H1 (cell line): Measurements from ENCODE around the gene ZBTB45. TPM values are rescaled to one million over a fixed set of nuclear protein-coding genes. Genes with fewer than 3 reads are reported as not detected.

ENCODE experiments used
- CTCF ChIA-PET: fragments of 300-600 bp; sonication (Branson Sonifier 250); formaldehyde crosslinking; loops from one replicate; lab custom pipeline; 2021; ENCODE audit not compliant: partially characterized antibody; lab: Charles Lee
- POLR2A ChIA-PET: fragments of 300-600 bp; sonication (Branson Sonifier 250); formaldehyde crosslinking; loops from one replicate; lab custom pipeline; 2021; ENCODE audit warnings: inconsistent platforms; ENCODE audit not compliant: partially characterized antibody; lab: Charles Lee
- DNase-seq, 2 experiments: peaks; one replicate each; pipeline versions ENCODE4 v3.0.0 to v3.0.0-alpha.2; 2010 to 2022; ENCODE audit warnings: low spot score in 2 of 2, low read depth in 1 of 2, mixed read lengths in 1 of 2
- FAIRE-seq: peaks from 2 replicates; lab custom pipeline; 2011; peaks lifted over from hg19 to GRCh38; lab: Jason Lieb, UNC
- H2AFZ ChIP-seq: 2 replicates; pipeline ENCODE4 v1.8.1; 2012; ENCODE audit warnings: low read length, inconsistent platforms
- H2AK5ac ChIP-seq: 2 replicates; pipeline ENCODE4 v1.6.1; 2013; ENCODE audit warnings: low read depth, low read length
- H2BK120ac ChIP-seq: replicated peaks from 2 replicates; pipeline ENCODE3; 2013; ENCODE audit warnings: low read depth, low read length, inconsistent platforms
- H2BK12ac ChIP-seq: 2 replicates; pipeline ENCODE4 v1.6.1; 2013; ENCODE audit warnings: low read depth, low read length
- H2BK15ac ChIP-seq: 2 replicates; pipeline ENCODE4 v1.6.1; 2013; ENCODE audit warnings: low read length
- H2BK20ac ChIP-seq: 2 replicates; pipeline ENCODE4 v1.6.1; 2013; ENCODE audit warnings: low read length
- H2BK5ac ChIP-seq: 2 replicates; pipeline ENCODE4 v1.6.1; 2013; ENCODE audit warnings: low read depth, low read length
- H3K14ac ChIP-seq: 2 replicates; pipeline ENCODE4 v1.6.1; 2013; ENCODE audit warnings: inconsistent platforms; ENCODE audit not compliant: insufficient read length
- H3K18ac ChIP-seq: 2 replicates; pipeline ENCODE4 v1.6.1; 2013; ENCODE audit warnings: low read length; ENCODE audit errors: extremely low read depth
- H3K23ac ChIP-seq: 2 replicates; pipeline ENCODE4 v1.6.1; 2013; ENCODE audit warnings: inconsistent platforms; ENCODE audit not compliant: insufficient read length
- H3K23me2 ChIP-seq: 2 replicates; pipeline ENCODE4 v1.6.1; 2013; ENCODE audit warnings: low read depth, low read length
- H3K27ac ChIP-seq: 2 replicates; pipeline ENCODE4 v1.6.1; 2011; ENCODE audit warnings: low read depth, low read length, inconsistent platforms
- H3K27me3 ChIP-seq, 4 experiments: replicated peaks in 1 of 4; 1 replicate in 1 of 4; 2 replicates in 3 of 4; pipeline versions ENCODE4 v1.6.1 to v1.8.1; 2011 to 2013; ENCODE audit warnings: low read length in 3 of 4, mild to moderate bottlenecking in 3 of 4, inconsistent platforms in 2 of 4, mixed read lengths in 2 of 4, moderate library complexity in 1 of 4; ENCODE audit not compliant: control insufficient read depth in 3 of 4, insufficient read depth in 3 of 4; ENCODE audit errors: extremely low read depth in 1 of 4
- H3K36me3 ChIP-seq, 4 experiments: 2 replicates each; pipeline versions ENCODE4 v1.6.1 to v1.8.1; 2011 to 2013; ENCODE audit warnings: mild to moderate bottlenecking in 4 of 4, low read length in 3 of 4, moderate library complexity in 2 of 4, control low read depth in 1 of 4, inconsistent platforms in 1 of 4; ENCODE audit not compliant: insufficient read depth in 4 of 4, control insufficient read depth in 2 of 4
- H3K4ac ChIP-seq: replicated peaks from 2 replicates; pipeline ENCODE3; 2013; ENCODE audit warnings: low read length, low read depth, mixed read lengths, inconsistent platforms; ENCODE audit not compliant: insufficient read length
- H3K4me1 ChIP-seq, 4 experiments: replicated peaks in 1 of 4; 1 replicate in 1 of 4; 2 replicates in 3 of 4; pipeline versions ENCODE4 v1.6.1 to v1.8.1; 2011 to 2013; ENCODE audit warnings: low read length in 3 of 4, inconsistent platforms in 2 of 4, mixed read lengths in 1 of 4; ENCODE audit not compliant: insufficient read depth in 4 of 4, control insufficient read depth in 3 of 4
- H3K4me2 ChIP-seq, 2 experiments: 2 replicates each; pipeline versions ENCODE4 v1.6.1 to v1.8.1; 2011 to 2013; ENCODE audit warnings: low read depth in 2 of 2, low read length in 2 of 2, control low read depth in 1 of 2, inconsistent platforms in 1 of 2, mild to moderate bottlenecking in 1 of 2; ENCODE audit not compliant: insufficient read depth in 1 of 2
- H3K4me3 ChIP-seq, 4 experiments: fragments of 200-600, 300-600 bp in 1 of 4; sonication (generic), shearing (Covaris generic), sonication (Bioruptor Twin) in 1 of 4; 2 replicates each; pipeline versions ENCODE4 v1.5.1 to v1.8.1; 2011 to 2016; ENCODE audit warnings: low read length in 4 of 4, low read depth in 3 of 4, control low read depth in 2 of 4, inconsistent platforms in 2 of 4, mild to moderate bottlenecking in 2 of 4, mixed read lengths in 1 of 4, moderate library complexity in 1 of 4; ENCODE audit not compliant: insufficient read depth in 2 of 4; ENCODE audit errors: extremely low read depth in 1 of 4
- H3K56ac ChIP-seq: replicated peaks from 2 replicates; pipeline ENCODE3; 2013; ENCODE audit warnings: low read depth, mild to moderate bottlenecking, mixed read lengths, low read length, inconsistent platforms; ENCODE audit not compliant: insufficient read length
- H3K79me1 ChIP-seq: 2 replicates; pipeline ENCODE4 v1.6.1; 2013; ENCODE audit warnings: low read depth, low read length, control low read depth
- H3K79me2 ChIP-seq, 2 experiments: 2 replicates each; pipeline versions ENCODE4 v1.6.1 to v1.8.1; 2012 to 2013; ENCODE audit warnings: low read length in 2 of 2, mild to moderate bottlenecking in 2 of 2, inconsistent platforms in 1 of 2; ENCODE audit not compliant: insufficient read depth in 2 of 2, control insufficient read depth in 1 of 2
- H3K9ac ChIP-seq, 4 experiments: replicated peaks in 1 of 4; 1 replicate in 1 of 4; 2 replicates in 3 of 4; pipeline versions ENCODE4 v1.6.1 to v1.8.1; 2011 to 2013; ENCODE audit warnings: low read depth in 3 of 4, low read length in 3 of 4, control low read depth in 2 of 4, mild to moderate bottlenecking in 2 of 4, moderate library complexity in 2 of 4, inconsistent platforms in 1 of 4; ENCODE audit errors: extremely low read depth in 1 of 4
- H3K9me3 ChIP-seq, 2 experiments: 2 replicates each; pipeline versions ENCODE4 v1.6.1 to v1.8.1; 2012 to 2013; ENCODE audit warnings: mild to moderate bottlenecking in 2 of 2, moderate library complexity in 2 of 2, control low read depth in 1 of 2, inconsistent platforms in 1 of 2, low read depth in 1 of 2, low read length in 1 of 2, mixed read lengths in 1 of 2; ENCODE audit not compliant: insufficient read depth in 2 of 2
- H4K20me1 ChIP-seq, 2 experiments: replicated peaks in 1 of 2; 2 replicates each; pipeline versions ENCODE3 to v1.8.1; 2011 to 2013; ENCODE audit warnings: inconsistent platforms in 2 of 2, low read length in 2 of 2, mild to moderate bottlenecking in 1 of 2; ENCODE audit not compliant: insufficient read depth in 2 of 2, control insufficient read depth in 1 of 2
- H4K5ac ChIP-seq: 2 replicates; pipeline ENCODE4 v1.6.1; 2013; ENCODE audit warnings: low read length, low read depth, mixed read lengths, inconsistent platforms; ENCODE audit not compliant: insufficient read length
- H4K8ac ChIP-seq: 2 replicates; pipeline ENCODE4 v1.8.0; 2013; ENCODE audit warnings: mild to moderate bottlenecking, moderate library complexity, low read length, inconsistent platforms; ENCODE audit not compliant: insufficient read depth; ENCODE audit errors: extremely low read depth
- H4K91ac ChIP-seq: replicated peaks from 2 replicates; pipeline ENCODE3; 2013; ENCODE audit warnings: low read length, mixed read lengths, inconsistent platforms; ENCODE audit not compliant: insufficient read length
- ASH2L ChIP-seq: fragments of 200-600, 300-600 bp; sonication (generic); IDR thresholded peaks from one replicate; pipeline ENCODE4 v1.7.1; 2017; ENCODE audit warnings: low read length
- BRCA1 ChIP-seq: IDR thresholded peaks from 2 replicates; pipeline ENCODE4 v1.6.1; 2012; ENCODE audit warnings: low read depth, low read length, improper control_type of control experiment
- CREB1 ChIP-seq: IDR thresholded peaks from 2 replicates; pipeline ENCODE4 v1.6.1; 2012; ENCODE audit warnings: inconsistent platforms
- GABPA ChIP-seq: IDR thresholded peaks from 2 replicates; pipeline ENCODE4 v1.6.1; 2011; ENCODE audit warnings: mild to moderate bottlenecking, low read length, moderate library complexity, borderline replicate concordance; ENCODE audit not compliant: insufficient read depth
- GTF2F1 ChIP-seq: IDR thresholded peaks from 2 replicates; pipeline ENCODE4 v1.6.1; 2012; ENCODE audit warnings: low read depth, low read length, improper control_type of control experiment, borderline replicate concordance
- KDM5A ChIP-seq: fragments of 200-600 bp; IDR thresholded peaks from 2 replicates; pipeline ENCODE4 v1.7.1; 2012; ENCODE audit warnings: mild to moderate bottlenecking, low read length, inconsistent platforms, mixed read lengths
- MAX ChIP-seq: IDR thresholded peaks from 2 replicates; pipeline ENCODE4 v1.6.1; 2012; ENCODE audit warnings: inconsistent platforms
- PHF8 ChIP-seq: fragments of 200-600 bp; sonication (generic); conservative IDR thresholded peaks from 2 replicates; pipeline ENCODE4 v1.7.1; 2012; ENCODE audit warnings: low read depth, mild to moderate bottlenecking, inconsistent platforms, low read length, moderate library complexity
- POLR2AphosphoS5 ChIP-seq: IDR thresholded peaks from 2 replicates; pipeline ENCODE4 v1.6.1; 2011; ENCODE audit warnings: low read depth, low read length
- SAP30 ChIP-seq: fragments of 300-600 bp; sonication (generic); IDR thresholded peaks from 2 replicates; pipeline ENCODE4 v1.7.1; 2012; ENCODE audit warnings: low read length, moderate library complexity, mild to moderate bottlenecking, inconsistent platforms; ENCODE audit not compliant: insufficient read depth, insufficient replicate concordance
- SP4 ChIP-seq: IDR thresholded peaks from 2 replicates; pipeline ENCODE4 v1.6.1; 2012; ENCODE audit warnings: low read length, inconsistent platforms
- WGBS, 2 experiments: shearing (Covaris generic) in 1 of 2; methylation state at CpG; one replicate each; pipeline versions ENCODE4 v1.1.6 to v1.1.7; 2013 to 2015; ENCODE audit warnings: low lambda C conversion rate in 2 of 2, mixed read lengths in 2 of 2, inconsistent platforms in 1 of 2, low coverage in 1 of 2, missing lambda C conversion rate in 1 of 2; ENCODE audit not compliant: insufficient replicate concordance in 2 of 2, insufficient coverage in 1 of 2, insufficient read length in 1 of 2; ENCODE audit errors: extremely low coverage in 1 of 2, missing lambda C conversion rate in 1 of 2; 5-methylcytosine and 5-hydroxymethylcytosine counted together
- polyA plus RNA-seq, 7 experiments: library from polyadenylated mRNA; depleted of rRNA in 3 of 7; stranded (reverse) in 5 of 7; unstranded in 2 of 7; fragments of >200 nt in 5 of 7; fragments of 200-250 nt in 2 of 7; gene quantifications; 1 replicate in 5 of 7; 2 replicates in 1 of 7; 4 replicates in 1 of 7; pipeline versions ENCODE4 v1.2.1 to v1.2.3, GENCODE V29; 2011 to 2013; ENCODE audit warnings: missing spikeins in 2 of 7, mixed read lengths in 2 of 7
- total RNA-seq: library from RNA; stranded (reverse); fragmentation: NEBNext Ultra II Directional; extraction: Animal tissue kit (Norgen Biotek cat#: 25700); gene quantifications from 2 replicates; pipeline ENCODE4 v1.2.1, GENCODE V29; 2021

The ZBTB45 gene
- total and polyA plus RNA-seq, 2 of the 8 experiments (the other 6 are each of a cell fraction or from before 2014, with no cell fraction given): 16.9 to 17.2 TPM

- CTCF ChIA-PET: interaction anchor here (1.0 to 7.3 kb wide), 4 partner anchors 16 to 40 kb away, joined by 3 to 35 read pairs (median 6); partner anchors contain the start of gene ZBTB45
- H3K36me3 ChIP-seq: peaks cover 6 to 15% (median 10%) of the 10 kb centered on the region in 4 experiments
- peaks cover 0 to 7% of the 10 kb centered on the region in 2 experiments for H4K20me1 ChIP-seq
- 1% methylated on average over 32 of the region's 33 CpGs; no CpG with 5 or more reads in 1 of the 2 experiments for WGBS, 2 experiments
- peak overlapping the region; percentile 98 for H3K18ac ChIP-seq
- H3K14ac ChIP-seq: no peak overlapping the region
- FAIRE-seq: no peak
- peaks cover 0 to 16% (median 6%) of the 10 kb centered on the region in 4 experiments; a peak in 4 of 7 replicates for H3K27me3 ChIP-seq
- peak overlapping the region; percentile 88 to 99 (median 98) for H3K9ac ChIP-seq
- H3K4me1 ChIP-seq: peaks cover 0 to 41% (median 17%) of the 10 kb centered on the region in 4 experiments; a peak in 6 of 7 replicates
- H4K5ac ChIP-seq: peak overlapping the region; percentile 92
- H2BK120ac ChIP-seq: peak overlapping the region; percentile 76
- H2BK12ac ChIP-seq: peak overlapping the region; percentile 95
- H4K91ac ChIP-seq: peak overlapping the region; percentile 94
- peak overlapping the region; percentile 78 to 96 for H3K4me2 ChIP-seq
- POLR2A ChIA-PET: interaction anchor here (1.0 to 17.2 kb wide), 11 partner anchors 10 to 167 kb away, joined by 3 to 434 read pairs (median 10); partner anchors contain the start of genes CHMP2A, MZF1, RNF225 and SLC27A5
- 0 out of 2 replicates have a peak overlapping the region, but pooled peaks have one; percentile 48 for H2BK20ac ChIP-seq
- H2AK5ac ChIP-seq: peak overlapping the region; percentile 84
- peaks cover 29% of the 10 kb centered on the region for H3K23me2 ChIP-seq
- H3K9me3 ChIP-seq: no peaks in the 10 kb centered on the region
- peaks cover 7 to 19% of the 10 kb centered on the region in 2 experiments for H3K79me2 ChIP-seq
- DNase-seq: peak in 1 of 2 experiments; percentile 90
- peak overlapping the region; percentile 98 for H4K8ac ChIP-seq
- H3K4ac ChIP-seq: peak overlapping the region; percentile 95
- H3K23ac ChIP-seq: no peak overlapping the region
- H2AFZ ChIP-seq: no peak overlapping the region
- H3K79me1 ChIP-seq: no peaks in the 10 kb centered on the region; the same call in 1 of the 2 replicates
- peak overlapping the region; percentile 76 to 97 (median 86) for H3K4me3 ChIP-seq
- H2BK15ac ChIP-seq: peak overlapping the region; percentile 97
- peak overlapping the region; percentile 81 for H3K56ac ChIP-seq
- H3K27ac ChIP-seq: peak overlapping the region; percentile 94
- H2BK5ac ChIP-seq: peak overlapping the region; percentile 100
- TF ChIP-seq PHF8 (peak; percentile 73), SAP30 (peak; percentile 65), SP4 (no peak; the same call in 1 of the 2 replicates), CREB1 (peak; percentile 17; the same call in 1 of the 2 replicates), GABPA (peak; percentile 88; the same call in 1 of the 2 replicates), KDM5A (peak; percentile 62; the same call in 1 of the 2 replicates), MAX (peak; percentile 90; the same call in 1 of the 2 replicates), ASH2L (peak; percentile 81), GTF2F1 (peak; percentile 15; the same call in 1 of the 2 replicates), POLR2AphosphoS5 (peak; percentile 94), BRCA1 (no peak)
Observed at GRCh38 chr19:58559275-58560006, 39.8 kb upstream of the ZBTB45 start.
